ENCODE measurements around the gene IDH1. TPM values are rescaled to one million over a fixed set of nuclear protein-coding genes. Genes with fewer than 3 reads are reported as not detected.
"Not testable (repeated sequence)": the region's sequence is repeated elsewhere in the genome, so short reads cannot be mapped to it uniquely, and the experiment has no call there.

The IDH1 gene
- total RNA-seq, 1 experiment from 2014 or later = 50.6 TPM

- no peaks in the 10 kb centered on the region for H3K4me1 ChIP-seq (ENCODE audit: low read length)
- no peaks in the 10 kb centered on the region for H3K9me2 ChIP-seq (replicated peaks; ENCODE audit: insufficient read depth, low read length)
- H3K4me2 ChIP-seq (ENCODE audit: low read depth, low read length, poor library complexity, severe bottlenecking) = no peak overlapping the region
- no peaks in the 10 kb centered on the region for H4K20me1 ChIP-seq (ENCODE audit: insufficient read depth, low read depth, low read length)
- no peaks in the 10 kb centered on the region for H3K36me3 ChIP-seq (ENCODE audit: insufficient read depth, low read length)
- H2AFZ ChIP-seq (ENCODE audit: low read length) = no peak overlapping the region
- no peaks in the 10 kb centered on the region for H3K27me3 ChIP-seq (ENCODE audit: low read length)
- H3K9me3 ChIP-seq (ENCODE audit: low read length) = no peaks in the 10 kb centered on the region
- H3K79me2 ChIP-seq (ENCODE audit: low read length) = no peaks in the 10 kb centered on the region
- H3K4me3 ChIP-seq (ENCODE audit: low read length) = no peak overlapping the region
- no peak for DNase-seq
- no peak overlapping the region for H3K27ac ChIP-seq (ENCODE audit: low read length)
- H3K9ac ChIP-seq (ENCODE audit: low read length) = no peak overlapping the region
Measured at GRCh38 chr2:208222351-208222750, 32.5 kb downstream of the IDH1 start.

GRCh38 chr2:208221873-208222272 is 33.0 kb downstream of the IDH1 start:
- H4K20me1 ChIP-seq (ENCODE audit: insufficient read depth, low read depth, low read length); H3K9ac ChIP-seq (ENCODE audit: low read length); H3K4me1 ChIP-seq (ENCODE audit: low read length); H3K79me2 ChIP-seq (ENCODE audit: low read length); H3K27me3 ChIP-seq (ENCODE audit: low read length); H3K9me3 ChIP-seq (ENCODE audit: low read length); H3K4me2 ChIP-seq (ENCODE audit: low read depth, low read length, poor library complexity, severe bottlenecking); H3K27ac ChIP-seq (ENCODE audit: low read length); H3K36me3 ChIP-seq (ENCODE audit: insufficient read depth, low read length); H2AFZ ChIP-seq (ENCODE audit: low read length); H3K9me2 ChIP-seq (replicated peaks; ENCODE audit: insufficient read depth, low read length); H3K4me3 ChIP-seq (ENCODE audit: low read length); DNase-seq: not testable (repeated sequence)

- Histone ChIP-seq H3K4me3 (ENCODE audit: low read length) (no peak overlapping the region), H3K79me2 (ENCODE audit: low read length) (no peaks in the 10 kb centered on the region), H3K4me1 (ENCODE audit: low read length) (no peaks in the 10 kb centered on the region), H3K4me2 (ENCODE audit: low read depth, low read length, poor library complexity, severe bottlenecking) (no peak overlapping the region), H3K27me3 (ENCODE audit: low read length) (no peaks in the 10 kb centered on the region), H3K9me3 (ENCODE audit: low read length) (no peaks in the 10 kb centered on the region), H4K20me1 (ENCODE audit: insufficient read depth, low read depth, low read length) (no peaks in the 10 kb centered on the region), H2AFZ (ENCODE audit: low read length) (no peak overlapping the region), H3K9ac (ENCODE audit: low read length) (no peak overlapping the region), H3K9me2 (replicated peaks; ENCODE audit: insufficient read depth, low read length) (no peaks in the 10 kb centered on the region), H3K36me3 (ENCODE audit: insufficient read depth, low read length) (no peaks in the 10 kb centered on the region), H3K27ac (ENCODE audit: low read length) (no peak overlapping the region)
- no peak for DNase-seq
Measured at GRCh38 chr2:208210688-208211451, 44.0 kb downstream of the IDH1 start.

- no peak overlapping the region for H3K4me2 ChIP-seq (ENCODE audit: low read depth, low read length, poor library complexity, severe bottlenecking)
- H3K9me3 ChIP-seq (ENCODE audit: low read length) = no peaks in the 10 kb centered on the region
- H3K9me2 ChIP-seq (replicated peaks; ENCODE audit: insufficient read depth, low read length) = no peaks in the 10 kb centered on the region
- H3K9ac ChIP-seq (ENCODE audit: low read length) = no peak overlapping the region
- no peak overlapping the region for H3K4me3 ChIP-seq (ENCODE audit: low read length)
- no peaks in the 10 kb centered on the region for H3K27me3 ChIP-seq (ENCODE audit: low read length)
- H4K20me1 ChIP-seq (ENCODE audit: insufficient read depth, low read depth, low read length) = no peaks in the 10 kb centered on the region
- no peaks in the 10 kb centered on the region for H3K79me2 ChIP-seq (ENCODE audit: low read length)
- H3K4me1 ChIP-seq (ENCODE audit: low read length) = no peaks in the 10 kb centered on the region
- no peaks in the 10 kb centered on the region for H3K36me3 ChIP-seq (ENCODE audit: insufficient read depth, low read length)
- H2AFZ ChIP-seq (ENCODE audit: low read length) = no peak overlapping the region
- H3K27ac ChIP-seq (ENCODE audit: low read length) = no peak overlapping the region
- no peak for DNase-seq
Measured at GRCh38 chr2:208208335-208209085, 46.4 kb downstream of the IDH1 start.

GRCh38 chr2:208207769-208208168 is 47.1 kb downstream of the IDH1 start:
- Histone ChIP-seq H2AFZ (ENCODE audit: low read length) (no peak overlapping the region), H3K4me2 (ENCODE audit: low read depth, low read length, poor library complexity, severe bottlenecking) (no peak overlapping the region), H3K9me3 (ENCODE audit: low read length) (no peaks in the 10 kb centered on the region), H3K9me2 (replicated peaks; ENCODE audit: insufficient read depth, low read length) (no peaks in the 10 kb centered on the region), H3K27ac (ENCODE audit: low read length) (no peak overlapping the region), H3K27me3 (ENCODE audit: low read length) (no peaks in the 10 kb centered on the region), H3K79me2 (ENCODE audit: low read length) (no peaks in the 10 kb centered on the region), H3K9ac (ENCODE audit: low read length) (no peak overlapping the region), H3K36me3 (ENCODE audit: insufficient read depth, low read length) (no peaks in the 10 kb centered on the region), H3K4me3 (ENCODE audit: low read length) (no peak overlapping the region), H4K20me1 (ENCODE audit: insufficient read depth, low read depth, low read length) (no peaks in the 10 kb centered on the region), H3K4me1 (ENCODE audit: low read length) (no peaks in the 10 kb centered on the region)
- no peak for DNase-seq

- no peak overlapping the region for H3K4me3 ChIP-seq (ENCODE audit: low read length)
- DNase-seq = no peak
- H3K27ac ChIP-seq (ENCODE audit: low read length) = no peak overlapping the region
- no peak overlapping the region for H2AFZ ChIP-seq (ENCODE audit: low read length)
- H3K9ac ChIP-seq (ENCODE audit: low read length) = no peak overlapping the region
- H3K9me3 ChIP-seq (ENCODE audit: low read length) = no peaks in the 10 kb centered on the region
- H3K79me2 ChIP-seq (ENCODE audit: low read length) = no peaks in the 10 kb centered on the region
- no peaks in the 10 kb centered on the region for H4K20me1 ChIP-seq (ENCODE audit: insufficient read depth, low read depth, low read length)
- H3K36me3 ChIP-seq (ENCODE audit: insufficient read depth, low read length) = no peaks in the 10 kb centered on the region
- no peaks in the 10 kb centered on the region for H3K9me2 ChIP-seq (replicated peaks; ENCODE audit: insufficient read depth, low read length)
- no peak overlapping the region for H3K4me2 ChIP-seq (ENCODE audit: low read depth, low read length, poor library complexity, severe bottlenecking)
- H3K4me1 ChIP-seq (ENCODE audit: low read length) = no peaks in the 10 kb centered on the region
- no peaks in the 10 kb centered on the region for H3K27me3 ChIP-seq (ENCODE audit: low read length)
Measured at GRCh38 chr2:208204166-208204565, 50.7 kb downstream of the IDH1 start.

GRCh38 chr2:208195531-208195930 is 59.3 kb downstream of the IDH1 start:
- Histone ChIP-seq H3K9me2 (replicated peaks; ENCODE audit: insufficient read depth, low read length) (no peaks in the 10 kb centered on the region), H3K36me3 (ENCODE audit: insufficient read depth, low read length) (no peaks in the 10 kb centered on the region)

GRCh38 chr2:208192611-208193236 is 62.1 kb downstream of the IDH1 start:
- Histone ChIP-seq H3K27ac (ENCODE audit: low read length) (no peak overlapping the region), H3K4me2 (ENCODE audit: low read depth, low read length, poor library complexity, severe bottlenecking) (no peak overlapping the region), H3K4me1 (ENCODE audit: low read length) (no peaks in the 10 kb centered on the region), H3K9ac (ENCODE audit: low read length) (no peak overlapping the region), H3K36me3 (ENCODE audit: insufficient read depth, low read length) (no peaks in the 10 kb centered on the region), H3K27me3 (ENCODE audit: low read length) (no peaks in the 10 kb centered on the region), H3K9me3 (ENCODE audit: low read length) (no peaks in the 10 kb centered on the region), H3K9me2 (replicated peaks; ENCODE audit: insufficient read depth, low read length) (no peaks in the 10 kb centered on the region), H4K20me1 (ENCODE audit: insufficient read depth, low read depth, low read length) (no peaks in the 10 kb centered on the region), H3K4me3 (ENCODE audit: low read length) (no peak overlapping the region), H3K79me2 (ENCODE audit: low read length) (no peaks in the 10 kb centered on the region), H2AFZ (ENCODE audit: low read length) (no peak overlapping the region)
- DNase-seq = no peak

More at GRCh38 chr2:208195531-208195930, 59.3 kb downstream of the IDH1 start:
- Histone ChIP-seq H3K4me1 (ENCODE audit: low read length) (no peaks in the 10 kb centered on the region), H3K27ac (ENCODE audit: low read length) (no peak overlapping the region), H3K79me2 (ENCODE audit: low read length) (no peaks in the 10 kb centered on the region), H3K4me3 (ENCODE audit: low read length) (no peak overlapping the region), H2AFZ (ENCODE audit: low read length) (no peak overlapping the region), H3K9me3 (ENCODE audit: low read length) (no peaks in the 10 kb centered on the region), H4K20me1 (ENCODE audit: insufficient read depth, low read depth, low read length) (no peaks in the 10 kb centered on the region), H3K4me2 (ENCODE audit: low read depth, low read length, poor library complexity, severe bottlenecking) (no peak overlapping the region), H3K9ac (ENCODE audit: low read length) (no peak overlapping the region), H3K27me3 (ENCODE audit: low read length) (no peaks in the 10 kb centered on the region)
- DNase-seq = no peak
